ENCODE results near the gene ZBTB7B. TPM values are rescaled to one million over a fixed set of nuclear protein-coding genes. Genes with fewer than 3 reads are reported as not detected.

ZBTB7B gene
- total RNA-seq, 1 experiment from 2014 or later, result 22.2 TPM

GRCh38 chr1:155034318-155035208 is 32.0 kb downstream of the ZBTB7B start:
- no peak for DNase-seq (ENCODE audit: low read depth)

GRCh38 chr1:155035936-155036335 is 33.3 kb downstream of the ZBTB7B start:
- DNase-seq (ENCODE audit: low read depth), result no peak

GRCh38 chr1:155037043-155037442 is 34.4 kb downstream of the ZBTB7B start:
- no peak for DNase-seq (ENCODE audit: low read depth)

- no peak for DNase-seq (ENCODE audit: low read depth)
Measured at GRCh38 chr1:155037851-155038441, 35.3 kb downstream of the ZBTB7B start.

- peak; percentile 56 for DNase-seq (ENCODE audit: low read depth)
Measured at GRCh38 chr1:155038602-155039307, 36.2 kb downstream of the ZBTB7B start.

- no peak for DNase-seq (ENCODE audit: low read depth)
Measured at GRCh38 chr1:155039308-155039669, 36.7 kb downstream of the ZBTB7B start.

GRCh38 chr1:155040358-155041093 is 37.9 kb downstream of the ZBTB7B start:
- no peak for DNase-seq (ENCODE audit: low read depth)

- no peak for DNase-seq (ENCODE audit: low read depth)
Measured at GRCh38 chr1:155042789-155043188, 40.2 kb downstream of the ZBTB7B start.

GRCh38 chr1:155043301-155043702 is 40.7 kb downstream of the ZBTB7B start:
- no peak for DNase-seq (ENCODE audit: low read depth)

- DNase-seq (ENCODE audit: low read depth), result no peak
Measured at GRCh38 chr1:155043793-155044192, 41.2 kb downstream of the ZBTB7B start.

GRCh38 chr1:155044365-155044764 is 41.8 kb downstream of the ZBTB7B start:
- DNase-seq (ENCODE audit: low read depth), result no peak

GRCh38 chr1:155044812-155045657 is 42.4 kb downstream of the ZBTB7B start:
- peak; percentile 77 for DNase-seq (ENCODE audit: low read depth)

GRCh38 chr1:155048449-155049334 is 46.1 kb downstream of the ZBTB7B start:
- no peak for DNase-seq (ENCODE audit: low read depth)

- DNase-seq (ENCODE audit: low read depth), result no peak
Measured at GRCh38 chr1:155049651-155050559, 47.3 kb downstream of the ZBTB7B start.

- peak; percentile 77 for DNase-seq (ENCODE audit: low read depth)
Measured at GRCh38 chr1:155050560-155051341, 48.1 kb downstream of the ZBTB7B start, which contains the start of gene ADAM15. Gene ADAM15 (plus strand): TSS chr1:155051316. CDS start chr1:155051387, 71 bp downstream.

GRCh38 chr1:155051342-155051776 is 48.8 kb downstream of the ZBTB7B start:
- DNase-seq (ENCODE audit: low read depth), result no peak

- peak; percentile 61 for DNase-seq (ENCODE audit: low read depth)
Measured at GRCh38 chr1:155051777-155052398, 49.3 kb downstream of the ZBTB7B start.
